Spleen (tissue), 7 donors: Measurements from ENCODE around the gene LPCAT3.

ENCODE experiments used
- CTCF ChIP-seq, 11 experiments: fragments of 200-600 bp in 7 of 11; fragments of 450-650 bp in 4 of 11; sonication (generic) in 4 of 11; IDR thresholded peaks in 8 of 11; conservative IDR thresholded peaks in 3 of 11; 1 replicate in 7 of 11; 2 replicates in 4 of 11; pipeline versions ENCODE4 v1.4.0 to v1.8.0; 2016 to 2021; ENCODE audit warnings: antibody characterized with exemption in 11 of 11, inconsistent platforms in 4 of 11, mild to moderate bottlenecking in 1 of 11
- POLR2A ChIP-seq, 3 donors: fragments of 450-650 bp; IDR thresholded peaks; one replicate each; pipeline ENCODE4 v1.5.1; 2017; ENCODE audit warnings: antibody characterized with exemption in 3 of 3, mild to moderate bottlenecking in 1 of 3
- POLR2AphosphoS5 ChIP-seq, 3 donors: sonication (generic); formaldehyde crosslinking; IDR thresholded peaks; one replicate each; pipeline ENCODE4 v1.5.1; 2017; ENCODE audit warnings: antibody characterized with exemption in 3 of 3
- donor health status: DM: no; HTN: no; CAD: no; lungs with moderate emphysema.
- donor health status: DM: no; HTN: no; CAD: no.
- donor health status: DM: no; HTN: no; CAD: no.

- TF ChIP-seq POLR2A (IDR thresholded peaks at IDR 0.05), result no peak
- TF ChIP-seq CTCF (IDR thresholded peaks at IDR 0.05 in 8 of 11, conservative IDR thresholded peaks at IDR 0.05 in 3 of 11), result no peak
- TF ChIP-seq POLR2AphosphoS5 (IDR thresholded peaks at IDR 0.05), result no peak
Measured at GRCh38 chr12:6945613-6946012, 72.7 kb downstream of the LPCAT3 start.
